Femur (tissue), 1 donor: Measurements from ENCODE around the gene TOMM20.
"Not testable (repeated sequence)": the region's sequence is repeated elsewhere in the genome, so short reads cannot be mapped to it uniquely, and the experiment has no call there.

ENCODE experiments used
- DNase-seq: peaks from one replicate; pipeline ENCODE4 v3.0.0-alpha.2; 2017

Gene TOMM20

DNA sequence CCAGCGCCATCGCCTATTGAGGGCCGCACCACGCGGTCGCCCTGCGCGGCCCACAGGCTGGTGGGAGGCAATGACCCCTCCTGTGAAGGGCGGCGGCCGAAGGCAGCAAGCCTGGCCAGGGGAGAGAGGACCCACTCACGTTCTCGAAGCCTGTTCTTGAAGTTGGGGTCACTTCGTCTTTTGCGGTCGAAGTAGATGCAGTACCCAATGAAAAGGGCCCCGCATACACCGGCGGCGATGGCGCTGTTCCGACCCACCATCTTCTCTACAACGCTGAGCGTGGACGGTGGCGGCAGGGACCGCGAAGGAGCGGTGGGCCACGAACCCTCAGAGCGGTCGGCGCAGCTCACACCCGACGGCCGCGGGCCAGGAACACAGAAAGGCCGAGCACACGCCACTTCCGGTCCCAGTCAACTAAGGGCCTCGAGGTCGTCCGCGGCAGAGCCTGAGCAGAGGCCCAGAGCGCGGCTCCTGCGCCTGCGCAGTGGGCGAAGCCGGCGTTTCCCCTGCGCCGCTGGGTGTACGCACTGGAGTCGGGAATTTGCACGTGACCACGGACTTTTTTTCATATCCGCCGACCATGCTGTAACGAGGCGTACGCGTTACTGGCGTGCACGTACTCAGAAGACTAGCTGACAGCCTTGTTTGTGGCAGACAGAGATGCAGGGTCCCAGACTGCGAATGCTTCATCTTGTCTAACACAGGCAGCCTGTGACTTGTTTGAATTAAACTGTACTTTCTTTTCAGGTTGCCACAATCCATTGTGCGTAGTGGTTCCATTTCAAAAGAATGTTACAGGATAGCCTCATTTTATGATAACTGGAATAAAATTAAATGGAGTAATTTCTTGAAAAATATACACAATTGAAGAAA, at the start of gene TOMM20:
Gene TOMM20 (minus strand): TSS at position 382 of the 873 bp plus-strand sequence. CDS start 122 bp downstream, at position 260.
- DNase-seq: peak; percentile 99

- DNase-seq: no peak
Observed at GRCh38 chr1:235176486-235176885, 47.8 kb upstream of the TOMM20 start.

- no peak for DNase-seq
Observed at GRCh38 chr1:235169986-235170385, 41.3 kb upstream of the TOMM20 start.

- no peak for DNase-seq
Observed at GRCh38 chr1:235168375-235168774, 39.7 kb upstream of the TOMM20 start.

- no peak for DNase-seq
Observed at GRCh38 chr1:235161685-235162327, 33.2 kb upstream of the TOMM20 start.

- peak; percentile 95 for DNase-seq
Observed at GRCh38 chr1:235160957-235161684, 32.5 kb upstream of the TOMM20 start, which contains the start of gene RBM34. Gene RBM34 (minus strand): TSS chr1:235161250. CDS start chr1:235161226, 24 bp downstream.

DNA sequence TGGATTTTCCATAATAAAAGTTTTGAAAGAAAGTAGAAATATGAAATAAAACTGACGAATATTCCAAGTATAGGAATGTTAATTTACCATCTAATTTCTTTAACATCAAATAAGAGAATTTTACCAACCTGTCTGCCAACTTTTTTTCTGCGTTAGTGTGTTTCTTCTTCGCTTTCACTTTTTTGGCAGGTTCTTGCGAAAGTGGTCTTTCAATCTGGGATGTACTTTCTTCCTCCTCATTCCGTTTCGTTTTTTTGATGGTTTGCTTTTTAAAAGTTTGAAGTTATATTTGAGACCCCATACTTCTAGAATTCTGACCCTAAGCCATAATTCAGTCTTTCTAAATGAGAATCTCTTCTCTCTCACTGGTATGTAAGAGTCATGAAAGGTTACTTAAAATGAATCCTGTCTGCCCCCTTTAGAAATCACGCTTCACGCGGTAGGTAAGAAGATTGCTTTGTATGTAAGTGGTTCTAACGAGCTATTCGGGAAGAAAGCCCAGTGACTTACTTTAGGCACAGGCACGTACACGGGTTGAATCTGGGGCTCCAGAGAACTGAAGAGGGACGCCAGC, 31.8 kb upstream of the TOMM20 start:
- no peak for DNase-seq

DNA sequence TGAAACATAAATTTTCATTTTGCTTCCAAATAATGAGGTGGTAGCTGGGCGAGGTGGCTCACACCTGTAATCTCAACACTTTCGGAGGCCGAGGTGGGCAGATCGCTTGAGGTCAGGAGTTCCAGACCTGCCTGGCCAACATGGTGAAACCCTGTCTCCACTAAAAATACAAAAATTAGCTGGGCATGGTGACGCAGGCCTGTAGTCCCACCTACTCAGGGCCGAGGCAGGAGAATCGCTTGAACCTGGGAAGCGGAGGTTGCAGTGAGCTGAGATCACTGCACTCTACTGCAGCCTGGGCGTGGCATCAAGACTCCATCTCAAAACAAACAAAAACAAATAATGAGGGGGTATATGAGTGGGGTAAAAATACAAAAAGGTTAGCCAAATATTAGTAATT, 31.3 kb upstream of the TOMM20 start:
- not testable (repeated sequence) for DNase-seq

- not testable (repeated sequence) for DNase-seq
Observed at GRCh38 chr1:235159284-235159683, 30.6 kb upstream of the TOMM20 start.

DNA sequence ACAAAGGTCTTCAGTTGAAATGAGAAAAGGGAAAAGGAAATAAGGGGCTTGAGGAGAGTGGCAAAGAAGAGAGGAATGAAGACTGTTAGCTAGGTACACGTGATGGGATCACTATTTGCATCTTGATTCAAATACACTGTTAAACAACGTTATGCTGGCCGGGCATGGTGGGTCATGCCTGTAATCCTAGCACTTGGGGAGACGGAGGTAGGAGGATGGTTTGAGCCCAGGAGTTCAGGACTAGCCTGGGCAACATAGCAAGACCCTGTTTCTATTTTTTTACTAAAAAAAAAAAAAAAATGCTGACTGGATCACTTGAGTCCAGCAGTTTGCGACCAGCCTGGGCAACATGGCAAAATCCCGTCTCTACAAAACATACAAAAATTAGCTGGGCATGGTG, 30.0 kb upstream of the TOMM20 start:
- no peak for DNase-seq

- no peak for DNase-seq
Observed at GRCh38 chr1:235157150-235157549, 28.5 kb upstream of the TOMM20 start.

- no peak for DNase-seq
Observed at GRCh38 chr1:235156740-235157139, 28.1 kb upstream of the TOMM20 start.

DNA sequence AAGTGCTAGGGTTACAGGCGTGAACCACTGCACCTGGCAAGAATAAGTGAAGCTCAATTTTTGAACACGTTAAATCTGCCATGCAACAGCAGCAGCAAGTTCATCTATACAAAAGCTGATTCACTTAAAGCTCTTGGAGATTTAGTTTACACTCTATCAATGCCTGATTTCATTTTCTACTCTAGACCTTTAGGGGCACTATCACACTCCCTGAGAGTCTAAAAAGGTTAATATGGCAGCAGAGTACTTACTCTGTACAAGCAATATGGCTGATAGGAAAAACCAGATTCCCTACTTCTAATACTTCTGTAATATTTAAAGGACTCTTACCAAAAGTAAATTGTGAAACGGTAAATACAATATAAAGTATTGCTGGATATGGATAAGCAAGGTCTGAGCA, 27.6 kb upstream of the TOMM20 start:
- no peak for DNase-seq

GRCh38 chr1:235152235-235152634, 23.6 kb upstream of the TOMM20 start:
- DNase-seq: no peak

GRCh38 chr1:235151033-235151432, 22.4 kb upstream of the TOMM20 start:
- no peak for DNase-seq

DNA sequence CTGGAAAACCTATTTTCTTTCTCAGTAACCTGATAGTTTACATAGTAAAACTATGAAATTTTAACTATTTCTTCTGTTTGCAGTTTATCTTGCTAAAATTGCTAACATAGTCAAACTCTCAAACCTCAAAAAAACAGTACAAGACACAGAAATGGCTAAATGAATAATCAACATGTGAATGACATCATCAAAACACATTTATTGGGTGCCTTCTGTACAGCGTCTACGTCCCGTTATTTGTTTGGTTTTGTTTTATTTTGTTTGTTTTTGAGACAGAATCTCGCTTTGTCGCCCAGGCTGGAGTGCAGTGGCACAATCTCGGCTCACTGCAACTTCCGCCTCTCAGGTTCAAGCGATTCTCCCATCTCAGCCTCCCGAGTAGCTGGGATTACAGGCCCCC, 21.2 kb upstream of the TOMM20 start:
- no peak for DNase-seq

GRCh38 chr1:235147269-235147668, 18.6 kb upstream of the TOMM20 start:
- DNase-seq: no peak

DNA sequence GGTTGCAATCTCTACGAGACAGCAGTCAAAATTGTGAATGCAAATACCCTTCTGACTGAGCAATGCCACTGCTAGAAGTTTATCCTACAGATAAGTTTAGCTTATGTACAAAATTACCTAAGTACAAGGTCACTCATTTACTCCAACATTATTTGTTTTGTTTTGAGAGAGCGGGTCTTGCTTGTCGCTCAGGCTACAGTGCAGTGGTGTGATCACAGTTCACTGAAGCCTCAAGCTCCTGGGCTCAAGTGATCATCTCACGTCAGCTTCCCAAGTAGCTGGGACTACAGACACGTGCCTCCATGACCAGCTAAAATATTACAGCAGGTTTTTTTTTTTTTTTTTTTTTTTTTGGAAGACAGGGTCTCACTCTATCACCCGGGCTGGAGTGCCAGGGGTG, 17.0 kb upstream of the TOMM20 start:
- DNase-seq: no peak

DNA sequence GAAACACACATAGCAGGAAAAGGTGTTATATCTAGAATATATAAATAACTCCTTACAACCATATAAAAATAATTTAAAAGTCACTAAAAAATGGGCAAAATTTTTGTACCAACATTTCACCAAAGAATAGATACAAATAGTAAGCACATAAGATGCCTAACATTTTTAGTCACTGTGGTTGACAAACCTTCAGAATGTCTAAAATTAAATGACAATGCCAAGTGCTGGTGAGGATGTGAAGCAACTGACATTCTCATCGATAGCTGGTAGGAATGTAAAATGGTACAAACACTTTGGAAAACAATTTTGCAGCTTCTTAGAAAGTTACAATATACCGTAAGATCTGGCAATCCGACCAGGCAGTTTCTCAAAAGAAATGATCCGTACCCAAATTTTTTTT, 14.4 kb upstream of the TOMM20 start:
- DNase-seq: no peak

DNA sequence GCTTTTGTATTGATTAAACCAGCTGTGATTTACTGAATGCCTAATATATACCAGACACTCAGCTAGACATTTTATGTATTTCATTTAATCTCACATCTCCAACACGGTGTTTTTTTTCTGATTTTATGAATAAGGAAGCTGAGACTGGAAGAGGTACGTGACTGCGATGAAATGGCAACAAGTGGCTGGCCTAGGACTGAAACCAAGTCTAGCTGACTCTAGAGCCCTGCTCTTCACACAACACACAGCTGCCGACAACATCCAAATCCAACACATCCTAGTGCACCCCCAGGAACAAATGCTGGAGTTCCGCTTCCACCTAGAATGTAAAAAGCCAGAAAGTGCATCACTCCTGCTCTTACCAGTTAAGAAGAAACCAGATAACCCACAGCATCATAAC, 10.7 kb upstream of the TOMM20 start:
- DNase-seq: no peak

- DNase-seq: no peak
Observed at GRCh38 chr1:235138821-235139220, 10.2 kb upstream of the TOMM20 start.

- no peak for DNase-seq
Observed at GRCh38 chr1:235136111-235136510, 7.5 kb upstream of the TOMM20 start.

DNA sequence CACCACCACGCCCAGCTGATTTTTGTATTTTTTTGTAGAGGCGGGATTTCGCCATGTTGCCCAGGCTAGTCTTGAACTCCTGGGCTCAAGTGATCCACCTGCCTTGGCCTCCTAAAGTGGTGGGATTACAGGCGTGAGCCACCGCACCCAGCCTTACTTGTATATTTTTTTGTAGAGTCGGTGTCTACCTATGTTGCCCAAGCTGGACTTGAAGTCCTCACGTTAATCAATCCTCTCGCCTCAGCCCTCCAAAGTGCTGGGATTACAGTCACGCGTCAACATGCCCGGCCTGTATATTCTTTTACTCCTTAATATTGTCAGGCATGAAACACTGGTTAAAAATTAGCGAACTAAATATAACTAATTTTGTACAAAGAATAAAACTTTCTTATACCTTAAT, 5.5 kb upstream of the TOMM20 start:
- no peak for DNase-seq
